Measurements from ENCODE around the gene TTC3. TPM values are rescaled to one million over a fixed set of nuclear protein-coding genes. Genes with fewer than 3 reads are reported as not detected.

Gene TTC3
- total and polyA plus RNA-seq, 2 donors (not counting 1 experiment from before 2014, with no cell fraction given) = 42.0 to 163 TPM

- peak overlapping the region in 1 of 2 donors; percentile 18 for H3K27ac ChIP-seq (ENCODE audit: low read length in 2 of 2)
- DNase-seq (no peak), ATAC-seq (ENCODE audit: low read depth) (no peak)
- WGBS (ENCODE audit: insufficient coverage) = over 99% methylated on average over 16 of the region's 16 CpGs
- H3K4me1 ChIP-seq (ENCODE audit: control insufficient read depth in 2 of 2, insufficient read depth in 2 of 2, low read length in 2 of 2) = peaks cover 0 to 14% of the 10 kb centered on the region in 2 donors
- no peaks in the 10 kb centered on the region for H4K20me1 ChIP-seq (ENCODE audit: control insufficient read depth, insufficient read depth, low read length, poor library complexity, severe bottlenecking)
- Mint-ChIP-seq H3K4me3 (no peak overlapping the region), H3K9me3 (ENCODE audit: insufficient read depth) (no peaks in the 10 kb centered on the region), H3K27ac (peak overlapping the region; percentile 63), H3K27me3 (no peaks in the 10 kb centered on the region), H3K4me1 (peaks cover 10% of the 10 kb centered on the region)
- intact Hi-C loops (cut with micrococcal nuclease) = no loop called here
- POLR2A ChIA-PET = no interaction called here
- no peaks in the 10 kb centered on the region for H3K9me3 ChIP-seq (ENCODE audit: control extremely low read depth in 1 of 3, control insufficient read depth in 2 of 3, insufficient read depth in 1 of 3, low read length in 2 of 3)
- H3K27me3 ChIP-seq (replicated peaks in 1 of 4; ENCODE audit: control extremely low read depth in 1 of 4, control insufficient read depth in 3 of 4, insufficient read depth in 4 of 4, low read length in 3 of 4) = no peaks in the 10 kb centered on the region
- H3K79me2 ChIP-seq (ENCODE audit: control insufficient read depth, insufficient read depth, low read length) = peaks cover 22% of the 10 kb centered on the region
- H3K36me3 ChIP-seq (replicated peaks in 1 of 2; ENCODE audit: control extremely low read depth in 1 of 2, control insufficient read depth in 1 of 2, extremely low read depth in 1 of 2, insufficient read depth in 2 of 2, low read length in 1 of 2) = peaks cover 0 to 62% of the 10 kb centered on the region in 2 experiments
- CTCF ChIA-PET = no interaction called here
- TF ChIP-seq EZH2 (IDR thresholded peaks at IDR 0.05; ENCODE audit: borderline replicate concordance, insufficient read depth, low read depth, low read length, poor library complexity, severe bottlenecking) (no peak), CTCF (IDR thresholded peaks at IDR 0.05) (no peak)
- H2AFZ ChIP-seq (ENCODE audit: insufficient read depth, low read depth, low read length, poor library complexity, severe bottlenecking) = no peak overlapping the region
- H3K9ac ChIP-seq (ENCODE audit: low read length) = no peak overlapping the region
- peak overlapping the region; percentile 24 for H3K4me2 ChIP-seq (replicated peaks; ENCODE audit: low read depth, low read length, poor library complexity, severe bottlenecking)
- no peak overlapping the region for H3K4me3 ChIP-seq (ENCODE audit: control extremely low read depth in 1 of 5, extremely low read depth in 1 of 5, insufficient read depth in 1 of 5, low read depth in 2 of 5, low read length in 4 of 5)
Observed at GRCh38 chr21:37231671-37232070, 158.6 kb downstream of the TTC3 start.

GRCh38 chr21:37232274-37233018, 159.4 kb downstream of the TTC3 start:
- Mint-ChIP-seq H3K27ac (peak overlapping the region; percentile 78), H3K27me3 (no peaks in the 10 kb centered on the region), H3K4me1 (peaks cover 10% of the 10 kb centered on the region), H3K4me3 (no peak overlapping the region), H3K9me3 (ENCODE audit: insufficient read depth) (no peaks in the 10 kb centered on the region)
- ChIA-PET CTCF (interaction anchor here (0.6 kb wide), 1 partner anchor 69 kb away, joined by 6 read pairs; no protein-coding TSS in a partner anchor), POLR2A (no interaction called here)
- ATAC-seq (ENCODE audit: low read depth) = no peak
- Histone ChIP-seq H3K4me3 (ENCODE audit: control extremely low read depth in 1 of 5, extremely low read depth in 1 of 5, insufficient read depth in 1 of 5, low read depth in 2 of 5, low read length in 4 of 5) (no peak overlapping the region), H3K36me3 (replicated peaks in 1 of 2; ENCODE audit: control extremely low read depth in 1 of 2, control insufficient read depth in 1 of 2, extremely low read depth in 1 of 2, insufficient read depth in 2 of 2, low read length in 1 of 2) (peaks cover 0 to 62% of the 10 kb centered on the region in 2 experiments), H3K79me2 (ENCODE audit: control insufficient read depth, insufficient read depth, low read length) (peaks cover 22% of the 10 kb centered on the region), H3K4me1 (ENCODE audit: control insufficient read depth in 2 of 2, insufficient read depth in 2 of 2, low read length in 2 of 2) (peaks cover 0 to 14% of the 10 kb centered on the region in 2 donors), H3K4me2 (replicated peaks; ENCODE audit: low read depth, low read length, poor library complexity, severe bottlenecking) (peak overlapping the region; percentile 24), H3K9me3 (ENCODE audit: control extremely low read depth in 1 of 3, control insufficient read depth in 2 of 3, insufficient read depth in 1 of 3, low read length in 2 of 3) (no peaks in the 10 kb centered on the region), H3K27me3 (replicated peaks in 1 of 4; ENCODE audit: control extremely low read depth in 1 of 4, control insufficient read depth in 3 of 4, insufficient read depth in 4 of 4, low read length in 3 of 4) (no peaks in the 10 kb centered on the region), H3K9ac (ENCODE audit: low read length) (no peak overlapping the region), H3K27ac (ENCODE audit: low read length in 2 of 2) (peak overlapping the region in 1 of 2 donors; percentile 18), H4K20me1 (ENCODE audit: control insufficient read depth, insufficient read depth, low read length, poor library complexity, severe bottlenecking) (no peaks in the 10 kb centered on the region), H2AFZ (ENCODE audit: insufficient read depth, low read depth, low read length, poor library complexity, severe bottlenecking) (no peak overlapping the region)
- intact Hi-C loops (cut with micrococcal nuclease) = no loop called here
- DNase-seq = peak; percentile 33
- WGBS (ENCODE audit: insufficient coverage) = 74% methylated on average over 15 of the region's 19 CpGs
- no peak for TF ChIP-seq EZH2 (IDR thresholded peaks at IDR 0.05; ENCODE audit: borderline replicate concordance, insufficient read depth, low read depth, low read length, poor library complexity, severe bottlenecking)

All from B cell (primary cell).